NK-92 (cell line): ENCODE results near the gene BDKRB1.

Experiments
- DNase-seq: peaks from one replicate; lab custom pipeline; 2025; ENCODE audit not compliant: unreplicated experiment; lab: John Stamatoyannopoulos, UW

BDKRB1 gene

GRCh38 chr14:96261053-96261452 lies 5.0 kb downstream of the BDKRB1 start:
- no peak for DNase-seq

DNA sequence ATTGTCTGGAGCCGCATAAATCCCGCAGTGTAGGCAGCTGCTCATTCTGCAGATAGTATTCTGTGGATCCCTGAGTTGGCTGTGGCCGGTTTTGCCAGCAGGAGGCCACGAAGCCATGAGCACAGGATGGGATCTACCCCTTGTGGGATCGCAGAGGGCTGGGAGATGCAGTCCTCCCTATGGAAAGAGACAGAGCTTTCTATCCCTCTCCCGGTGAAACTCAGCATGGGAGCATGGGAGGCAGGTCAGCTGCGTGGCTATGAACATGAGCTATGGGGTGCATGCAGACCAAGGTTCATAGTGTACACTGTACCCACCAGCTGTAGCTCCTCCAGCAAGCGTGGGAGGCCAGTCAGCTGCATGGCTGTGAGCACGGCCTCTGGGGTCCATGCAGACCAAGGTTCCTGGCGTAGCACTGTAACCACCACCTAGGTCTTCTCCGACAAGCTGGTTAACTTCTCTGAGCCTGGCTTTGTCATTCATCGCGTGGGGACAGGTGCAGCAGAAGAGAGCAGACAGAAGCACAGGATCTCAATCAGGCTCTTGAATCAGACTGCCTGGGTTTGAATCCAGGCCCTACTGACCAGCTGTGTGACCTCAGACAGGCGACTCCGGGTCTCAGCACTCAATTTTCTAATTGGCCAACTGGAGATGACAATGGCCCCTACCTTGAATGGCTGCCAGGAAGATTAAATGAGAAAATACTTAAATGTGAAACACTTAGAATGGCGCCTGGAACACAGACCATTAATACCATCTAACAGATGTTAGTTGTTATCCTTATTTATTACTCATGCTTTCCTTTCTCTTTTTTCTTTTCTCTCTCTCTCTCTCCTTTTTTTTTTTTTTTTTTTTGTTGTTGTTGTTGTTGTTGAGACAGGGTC lies 6.0 kb downstream of the BDKRB1 start:
- no peak for DNase-seq

GRCh38 chr14:96263347-96264199 lies 7.6 kb downstream of the BDKRB1 start:
- DNase-seq: no peak

DNA sequence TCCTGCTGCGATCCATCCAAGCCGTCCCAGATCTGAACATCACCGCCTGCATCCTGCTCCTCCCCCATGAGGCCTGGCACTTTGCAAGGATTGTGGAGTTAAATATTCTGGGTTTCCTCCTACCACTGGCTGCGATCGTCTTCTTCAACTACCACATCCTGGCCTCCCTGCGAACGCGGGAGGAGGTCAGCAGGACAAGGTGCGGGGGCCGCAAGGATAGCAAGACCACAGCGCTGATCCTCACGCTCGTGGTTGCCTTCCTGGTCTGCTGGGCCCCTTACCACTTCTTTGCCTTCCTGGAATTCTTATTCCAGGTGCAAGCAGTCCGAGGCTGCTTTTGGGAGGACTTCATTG lies 8.2 kb downstream of the BDKRB1 start:
- DNase-seq: no peak

GRCh38 chr14:96264853-96265252 lies 8.8 kb downstream of the BDKRB1 start:
- DNase-seq: no peak

- no peak for DNase-seq
These were observed 9.5 kb downstream of the BDKRB1 start for GRCh38 chr14:96265383-96266095.

DNA sequence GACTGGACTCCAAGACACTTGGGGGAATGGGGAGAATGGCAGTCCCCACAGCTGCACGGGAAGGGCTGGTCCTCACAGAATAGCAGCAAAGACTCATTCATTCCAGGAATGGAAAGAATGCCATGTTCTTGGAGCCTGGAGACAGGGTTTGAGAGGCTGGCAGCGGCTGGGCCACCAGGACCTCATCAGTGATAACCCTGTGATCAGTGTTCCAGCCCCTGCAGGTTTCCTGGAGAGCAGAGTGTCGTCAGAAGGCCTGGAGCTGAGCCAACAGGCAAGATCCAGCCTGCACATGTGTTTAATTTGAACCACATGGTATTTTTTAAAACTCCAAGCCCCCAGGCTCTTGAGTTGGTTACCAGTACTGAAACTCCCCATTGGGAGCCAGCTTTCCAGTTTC lies 11.3 kb downstream of the BDKRB1 start:
- DNase-seq: no peak

- DNase-seq: no peak
These were observed 11.9 kb downstream of the BDKRB1 start for GRCh38 chr14:96267916-96268315.

- DNase-seq: no peak
These were observed 12.7 kb downstream of the BDKRB1 start for GRCh38 chr14:96268431-96269358.

- DNase-seq: no peak
These were observed 13.3 kb downstream of the BDKRB1 start for GRCh38 chr14:96269359-96269710.

GRCh38 chr14:96270565-96271420 lies 14.8 kb downstream of the BDKRB1 start:
- no peak for DNase-seq

DNA sequence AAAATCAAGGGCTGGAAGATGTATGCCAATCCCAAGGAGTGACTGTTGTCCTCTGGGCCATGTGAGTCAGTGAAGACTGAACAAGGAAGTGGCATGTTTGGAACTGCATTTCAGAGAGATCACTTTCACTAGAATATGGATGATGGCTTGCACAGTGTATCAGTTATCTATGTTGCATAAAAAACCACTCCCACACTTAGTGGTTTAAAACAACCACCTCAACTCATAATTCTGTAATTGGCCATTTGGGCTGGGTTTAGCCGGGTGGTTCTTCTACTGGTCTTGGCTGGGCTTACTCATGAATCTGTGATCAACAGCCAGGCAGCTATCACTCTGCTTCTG lies 15.4 kb downstream of the BDKRB1 start:
- DNase-seq: no peak

- DNase-seq: no peak
These were observed 16.9 kb downstream of the BDKRB1 start for GRCh38 chr14:96272777-96273473.

GRCh38 chr14:96273629-96274028 lies 17.6 kb downstream of the BDKRB1 start:
- DNase-seq: no peak

- DNase-seq: no peak
These were observed 18.1 kb downstream of the BDKRB1 start for GRCh38 chr14:96274122-96274521.

- DNase-seq: no peak
These were observed 18.5 kb downstream of the BDKRB1 start for GRCh38 chr14:96274543-96274942.

DNA sequence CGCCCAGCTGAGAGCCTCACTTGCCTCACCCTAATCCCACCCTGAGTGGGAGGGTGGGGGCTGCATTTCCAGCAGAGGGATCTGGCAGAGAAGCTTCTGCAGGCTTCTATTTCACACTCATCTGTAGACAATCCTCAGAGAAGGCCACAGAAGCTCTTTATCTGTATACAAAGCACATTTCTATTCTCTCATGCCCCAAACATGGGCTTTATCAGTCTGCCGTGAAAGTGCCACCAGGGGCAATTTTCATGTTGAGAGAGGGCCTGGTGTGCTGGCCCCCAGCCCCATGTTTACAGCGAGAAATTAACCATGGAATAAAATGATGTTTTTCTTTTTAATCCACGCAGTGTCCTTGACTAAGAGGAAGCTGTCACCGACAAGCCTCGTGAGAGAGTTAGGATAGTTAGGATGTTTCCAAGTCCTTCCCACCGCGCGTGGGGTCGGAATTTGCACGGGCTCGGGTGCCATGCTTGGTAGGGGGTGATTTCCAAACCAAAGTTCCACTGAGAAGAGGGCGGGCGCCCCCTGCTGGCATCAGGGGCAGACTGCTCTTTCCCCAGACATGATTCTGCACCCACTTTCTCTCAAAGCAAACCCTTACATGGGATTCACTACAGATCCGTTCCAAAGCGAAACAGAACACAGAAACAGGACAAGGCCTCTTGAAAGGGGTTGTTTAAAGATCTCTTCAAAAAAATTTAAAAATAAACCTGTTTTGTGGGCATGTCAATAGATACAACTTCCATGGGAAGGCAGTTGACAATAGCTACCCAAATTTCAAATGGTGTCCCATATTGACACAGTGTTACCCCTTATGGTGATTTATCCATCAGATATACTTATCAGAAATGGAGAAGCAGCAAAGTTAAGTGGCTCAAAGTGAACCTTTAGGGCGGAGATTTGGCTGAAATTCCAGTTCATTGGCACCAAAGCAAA lies 19.4 kb downstream of the BDKRB1 start:
- no peak for DNase-seq

- DNase-seq: no peak
These were observed 21.9 kb downstream of the BDKRB1 start for GRCh38 chr14:96277890-96278289.
